Lung (tissue), 12 donors: ENCODE measurements around the gene PDAP1. TPM values are rescaled to one million over a fixed set of nuclear protein-coding genes. Genes with fewer than 3 reads are reported as not detected.

Experiments used
- ATAC-seq: fragments of 200-7000 bp; cut with Tn5 transposase; one replicate; pipeline ENCODE4 v1.9.1; 2020; ENCODE audit warnings: moderate number of reproducible peaks; ENCODE audit not compliant: insufficient read depth, low FRiP score
- DNase-seq, 3 donors: peaks; one replicate each; pipeline ENCODE4 v3.0.0-alpha.2; 2013 to 2017
- H3K27ac ChIP-seq, 2 donors: one replicate each; pipeline ENCODE4 v1.5.1; 2013; ENCODE audit warnings: mild to moderate bottlenecking in 2 of 2, moderate library complexity in 2 of 2, control low read depth in 1 of 2, inconsistent platforms in 1 of 2, low read depth in 1 of 2, low read length in 1 of 2
- H3K27me3 ChIP-seq, 3 donors: one replicate each; pipeline ENCODE4 v1.5.1; 2013; ENCODE audit warnings: low read length in 2 of 3; ENCODE audit not compliant: control insufficient read depth in 3 of 3, insufficient read depth in 3 of 3
- H3K36me3 ChIP-seq, 4 donors: one replicate each; pipeline ENCODE4 v1.5.1; 2013; ENCODE audit warnings: low read length in 4 of 4, mild to moderate bottlenecking in 1 of 4, moderate library complexity in 1 of 4; ENCODE audit not compliant: control insufficient read depth in 4 of 4, insufficient read depth in 4 of 4
- H3K4me1 ChIP-seq, 5 donors: one replicate each; pipeline ENCODE4 v1.5.1; 2013; ENCODE audit warnings: low read length in 5 of 5, mild to moderate bottlenecking in 2 of 5, moderate library complexity in 1 of 5; ENCODE audit not compliant: control insufficient read depth in 5 of 5, insufficient read depth in 5 of 5
- H3K4me3 ChIP-seq: one replicate; pipeline ENCODE4 v1.5.1; 2013; ENCODE audit warnings: mild to moderate bottlenecking, control low read depth, moderate library complexity
- H3K9ac ChIP-seq, 2 donors: one replicate each; pipeline ENCODE4 v1.5.1; 2013; ENCODE audit warnings: low read length in 2 of 2, control low read depth in 1 of 2; ENCODE audit not compliant: insufficient read depth in 1 of 2
- H3K9me3 ChIP-seq, 4 donors: one replicate each; pipeline ENCODE4 v1.5.1; 2013; ENCODE audit warnings: low read length in 3 of 4, mild to moderate bottlenecking in 1 of 4, moderate library complexity in 1 of 4; ENCODE audit not compliant: control insufficient read depth in 4 of 4, insufficient read depth in 3 of 4
- WGBS, 2 donors: extraction: QIAGEN DNeasy Blood & Tissue Kit; methylation state at CpG; one replicate each; pipeline ENCODE4 v1.1.7; 2013; 5-methylcytosine and 5-hydroxymethylcytosine counted together
- polyA plus RNA-seq, 2 donors: library from polyadenylated mRNA; stranded (reverse); fragments of 200-250 nt; gene quantifications; one replicate each; pipeline ENCODE4 v1.2.1, GENCODE V29; 2013
- total RNA-seq, 2 donors: library from RNA; depleted of rRNA in 1 of 2; stranded (reverse); fragments of >200 nt in 1 of 2; gene quantifications; one replicate each; pipeline ENCODE4 v1.2.1, GENCODE V29; 2014 to 2021
- TF ChIP-seq, protein P1 (sequence below): IDR thresholded peaks from 2 replicates; pipeline ENCODE4 v1.5.1; 2012; ENCODE audit warnings: mild to moderate bottlenecking; ENCODE audit errors: control extremely low read depth, extremely low read depth
- donor health status: control.
- donor health status: control.
- donor health status: Bipolar disorder and iron deficiency.
- donor health status: healthy.
- donor health status: DM: yes; HTN: yes; CAD: no.

PDAP1 gene
- total and polyA plus RNA-seq, 4 donors: 20.5 to 191 (median 113) TPM

GRCh38 chr7:99397297-99397983, 11.0 kb downstream of the PDAP1 start:
- H3K27ac ChIP-seq: no peak overlapping the region
- no peak overlapping the region for H3K4me3 ChIP-seq
- H3K27me3 ChIP-seq: no peaks in the 10 kb centered on the region
- TF ChIP-seq, protein P1, sequence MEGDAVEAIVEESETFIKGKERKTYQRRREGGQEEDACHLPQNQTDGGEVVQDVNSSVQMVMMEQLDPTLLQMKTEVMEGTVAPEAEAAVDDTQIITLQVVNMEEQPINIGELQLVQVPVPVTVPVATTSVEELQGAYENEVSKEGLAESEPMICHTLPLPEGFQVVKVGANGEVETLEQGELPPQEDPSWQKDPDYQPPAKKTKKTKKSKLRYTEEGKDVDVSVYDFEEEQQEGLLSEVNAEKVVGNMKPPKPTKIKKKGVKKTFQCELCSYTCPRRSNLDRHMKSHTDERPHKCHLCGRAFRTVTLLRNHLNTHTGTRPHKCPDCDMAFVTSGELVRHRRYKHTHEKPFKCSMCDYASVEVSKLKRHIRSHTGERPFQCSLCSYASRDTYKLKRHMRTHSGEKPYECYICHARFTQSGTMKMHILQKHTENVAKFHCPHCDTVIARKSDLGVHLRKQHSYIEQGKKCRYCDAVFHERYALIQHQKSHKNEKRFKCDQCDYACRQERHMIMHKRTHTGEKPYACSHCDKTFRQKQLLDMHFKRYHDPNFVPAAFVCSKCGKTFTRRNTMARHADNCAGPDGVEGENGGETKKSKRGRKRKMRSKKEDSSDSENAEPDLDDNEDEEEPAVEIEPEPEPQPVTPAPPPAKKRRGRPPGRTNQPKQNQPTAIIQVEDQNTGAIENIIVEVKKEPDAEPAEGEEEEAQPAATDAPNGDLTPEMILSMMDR: no peak
- no peak overlapping the region for H3K9ac ChIP-seq
- DNase-seq (no peak), ATAC-seq (no peak)
- WGBS, 2 donors: 88% methylated on average over 18 of the region's 18 CpGs
- H3K9me3 ChIP-seq: no peaks in the 10 kb centered on the region
- H3K4me1 ChIP-seq: peaks cover under 1 to 13% (median 10%) of the 10 kb centered on the region in 5 donors
- H3K36me3 ChIP-seq: peaks cover 23 to 65% (median 30%) of the 10 kb centered on the region in 4 donors

- Histone ChIP-seq H3K9ac (no peak overlapping the region), H3K9me3 (no peaks in the 10 kb centered on the region), H3K4me1 (peaks cover 2 to 15% (median 10%) of the 10 kb centered on the region in 5 donors), H3K4me3 (no peak overlapping the region), H3K27ac (no peak overlapping the region), H3K27me3 (no peaks in the 10 kb centered on the region), H3K36me3 (peaks cover 21 to 64% (median 29%) of the 10 kb centered on the region in 4 donors)
- no peak for DNase-seq
- 84 to 85% methylated on average over 21 of the region's 21 CpGs for WGBS, 2 donors
- TF ChIP-seq, protein P1: no peak
- no peak for ATAC-seq
Measured at GRCh38 chr7:99396418-99397296, 11.7 kb downstream of the PDAP1 start.

GRCh38 chr7:99395616-99396327, 12.6 kb downstream of the PDAP1 start:
- TF ChIP-seq, protein P1: no peak
- Histone ChIP-seq H3K9me3 (no peaks in the 10 kb centered on the region), H3K27ac (no peak overlapping the region), H3K36me3 (peaks cover 19 to 66% (median 30%) of the 10 kb centered on the region in 4 donors), H3K4me3 (no peak overlapping the region), H3K27me3 (no peaks in the 10 kb centered on the region), H3K4me1 (peaks cover 2 to 15% (median 10%) of the 10 kb centered on the region in 5 donors), H3K9ac (no peak overlapping the region)
- WGBS, 2 donors: 89 to 93% methylated on average over 14 of the region's 14 CpGs
- ATAC-seq (no peak), DNase-seq (no peak)
